GM12878 (cell line): Measurements from ENCODE around the gene YPEL3.
A peak's percentile ranks its signal among the peaks of the same experiment; 100 is the strongest.

Source experiments
- CBX3 ChIP-seq: fragments of 200-600 bp; sonication (generic); IDR thresholded peaks from 2 replicates; pipeline ENCODE4 v1.6.1; 2016; ENCODE audit warnings: low read depth, borderline replicate concordance
- CBX5 ChIP-seq: sonication (generic); IDR thresholded peaks from 2 replicates; pipeline ENCODE4 v1.6.1; 2016; ENCODE audit warnings: low read depth, moderate library complexity, mild to moderate bottlenecking, inconsistent platforms
- EP300 ChIP-seq, 2 experiments: fragments of 150-350 bp in 1 of 2; IDR thresholded peaks; 2 replicates each; pipeline ENCODE4 v1.6.1; 2011 to 2012; ENCODE audit warnings: low read depth in 2 of 2, low read length in 2 of 2, borderline replicate concordance in 1 of 2, improper control_type of control experiment in 1 of 2, inconsistent platforms in 1 of 2; ENCODE audit not compliant: control insufficient read depth in 1 of 2
- FOS ChIP-seq: IDR thresholded peaks from 3 replicates; pipeline ENCODE4 v1.6.1; 2011; ENCODE audit warnings: borderline replicate concordance; ENCODE audit not compliant: insufficient read length; ENCODE audit errors: extremely low read depth
- JUND ChIP-seq: IDR thresholded peaks from 2 replicates; pipeline ENCODE4 v1.6.1; 2012; ENCODE audit warnings: low read depth, mild to moderate bottlenecking, low read length, improper control_type of control experiment, moderate library complexity
- KDM1A ChIP-seq: fragments of 200-600 bp; sonication (generic); IDR thresholded peaks from 2 replicates; pipeline ENCODE4 v1.6.1; 2016; ENCODE audit warnings: borderline replicate concordance
- PAX8 ChIP-seq: fragments of 450-650 bp; IDR thresholded peaks from 2 replicates; pipeline ENCODE4 v1.6.1; 2017; ENCODE audit warnings: mild to moderate bottlenecking, moderate library complexity
- PKNOX1 ChIP-seq: fragments of 450-650 bp; IDR thresholded peaks from 2 replicates; pipeline ENCODE4 v1.6.1; 2016; ENCODE audit warnings: mild to moderate bottlenecking
- POLR2AphosphoS5 ChIP-seq: IDR thresholded peaks from 2 replicates; pipeline ENCODE4 v1.6.1; 2011; ENCODE audit warnings: mild to moderate bottlenecking, low read length, inconsistent platforms
- TCF12 ChIP-seq: IDR thresholded peaks from 2 replicates; pipeline ENCODE4 v1.6.1; 2011; ENCODE audit warnings: low read depth, mild to moderate bottlenecking, low read length
- TF ChIP-seq, protein P1 (sequence below), 3 experiments: IDR thresholded peaks in 2 of 3; conservative IDR thresholded peaks in 1 of 3; 2 replicates each; pipeline ENCODE4 v1.5.1; 2011; ENCODE audit warnings: low read depth in 3 of 3, low read length in 3 of 3, mild to moderate bottlenecking in 3 of 3, control low read depth in 2 of 3, moderate library complexity in 2 of 3, inconsistent platforms in 1 of 3, mixed read lengths in 1 of 3; ENCODE audit not compliant: control insufficient read depth in 2 of 3, insufficient read depth in 1 of 3; ENCODE audit errors: extremely low read depth in 1 of 3
- TF ChIP-seq, protein P2 (sequence below): IDR thresholded peaks from 2 replicates; pipeline ENCODE4 v1.6.1; 2011; ENCODE audit warnings: borderline replicate concordance, low read depth, mild to moderate bottlenecking, moderate library complexity, low read length; ENCODE audit not compliant: insufficient read depth, poor library complexity, severe bottlenecking
- TF ChIP-seq, protein P3 (sequence below): fragments of 450-650 bp; formaldehyde crosslinking; IDR thresholded peaks from 2 replicates; pipeline ENCODE4 v1.5.0; 2022; ENCODE audit warnings: mild to moderate bottlenecking, missing genetic modification characterization
- TF ChIP-seq, protein P4 (sequence below): IDR thresholded peaks from 2 replicates; pipeline ENCODE4 v1.6.1; 2012; ENCODE audit warnings: low read depth, low read length, improper control_type of control experiment

DNA sequence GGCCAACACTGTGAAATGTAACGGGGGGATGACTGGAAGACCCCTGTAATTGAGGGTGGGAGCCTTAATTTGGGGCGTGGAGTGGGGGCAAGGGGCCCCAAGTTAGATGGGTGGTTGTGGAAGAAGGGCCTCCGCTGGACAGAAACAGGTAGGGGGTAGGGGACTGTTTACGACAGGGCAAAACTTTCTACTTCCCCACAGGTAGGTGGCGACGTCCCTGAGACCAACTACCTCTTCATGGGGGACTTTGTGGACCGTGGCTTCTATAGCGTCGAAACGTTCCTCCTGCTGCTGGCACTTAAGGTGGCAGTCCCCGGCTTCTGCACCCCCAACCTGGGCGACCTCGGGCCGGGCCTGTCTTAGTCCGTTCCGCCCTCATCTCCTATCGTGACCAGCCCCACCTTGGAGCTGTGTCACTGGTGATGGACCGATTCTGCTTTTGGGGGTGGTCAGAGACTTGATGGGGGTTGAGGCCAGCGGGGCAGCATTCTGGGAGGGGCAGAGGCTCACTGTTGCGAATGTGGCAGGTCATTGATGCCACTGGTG, 13.4 kb downstream of the YPEL3 start:
- TF ChIP-seq POLR2AphosphoS5 = no peak
- TF ChIP-seq, protein P1, sequence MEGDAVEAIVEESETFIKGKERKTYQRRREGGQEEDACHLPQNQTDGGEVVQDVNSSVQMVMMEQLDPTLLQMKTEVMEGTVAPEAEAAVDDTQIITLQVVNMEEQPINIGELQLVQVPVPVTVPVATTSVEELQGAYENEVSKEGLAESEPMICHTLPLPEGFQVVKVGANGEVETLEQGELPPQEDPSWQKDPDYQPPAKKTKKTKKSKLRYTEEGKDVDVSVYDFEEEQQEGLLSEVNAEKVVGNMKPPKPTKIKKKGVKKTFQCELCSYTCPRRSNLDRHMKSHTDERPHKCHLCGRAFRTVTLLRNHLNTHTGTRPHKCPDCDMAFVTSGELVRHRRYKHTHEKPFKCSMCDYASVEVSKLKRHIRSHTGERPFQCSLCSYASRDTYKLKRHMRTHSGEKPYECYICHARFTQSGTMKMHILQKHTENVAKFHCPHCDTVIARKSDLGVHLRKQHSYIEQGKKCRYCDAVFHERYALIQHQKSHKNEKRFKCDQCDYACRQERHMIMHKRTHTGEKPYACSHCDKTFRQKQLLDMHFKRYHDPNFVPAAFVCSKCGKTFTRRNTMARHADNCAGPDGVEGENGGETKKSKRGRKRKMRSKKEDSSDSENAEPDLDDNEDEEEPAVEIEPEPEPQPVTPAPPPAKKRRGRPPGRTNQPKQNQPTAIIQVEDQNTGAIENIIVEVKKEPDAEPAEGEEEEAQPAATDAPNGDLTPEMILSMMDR (IDR thresholded peaks at IDR 0.05 in 2 of 3, conservative IDR thresholded peaks at IDR 0.05 in 1 of 3; ENCODE audit: control insufficient read depth in 2 of 3, extremely low read depth in 1 of 3, insufficient read depth in 1 of 3, low read depth in 3 of 3, low read length in 3 of 3) = 0 out of 6 replicates have a peak, but pooled peaks of 1 of the 3 experiments have one; percentile 17
- TF ChIP-seq CBX3 = no peak
- TF ChIP-seq, protein P2, sequence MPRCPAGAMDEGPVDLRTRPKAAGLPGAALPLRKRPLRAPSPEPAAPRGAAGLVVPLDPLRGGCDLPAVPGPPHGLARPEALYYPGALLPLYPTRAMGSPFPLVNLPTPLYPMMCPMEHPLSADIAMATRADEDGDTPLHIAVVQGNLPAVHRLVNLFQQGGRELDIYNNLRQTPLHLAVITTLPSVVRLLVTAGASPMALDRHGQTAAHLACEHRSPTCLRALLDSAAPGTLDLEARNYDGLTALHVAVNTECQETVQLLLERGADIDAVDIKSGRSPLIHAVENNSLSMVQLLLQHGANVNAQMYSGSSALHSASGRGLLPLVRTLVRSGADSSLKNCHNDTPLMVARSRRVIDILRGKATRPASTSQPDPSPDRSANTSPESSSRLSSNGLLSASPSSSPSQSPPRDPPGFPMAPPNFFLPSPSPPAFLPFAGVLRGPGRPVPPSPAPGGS = no peak
- no peak for TF ChIP-seq CBX5
- TF ChIP-seq TCF12 = no peak
- no peak for TF ChIP-seq PKNOX1
- TF ChIP-seq FOS = no peak
- no peak for TF ChIP-seq JUND
- TF ChIP-seq, protein P3, sequence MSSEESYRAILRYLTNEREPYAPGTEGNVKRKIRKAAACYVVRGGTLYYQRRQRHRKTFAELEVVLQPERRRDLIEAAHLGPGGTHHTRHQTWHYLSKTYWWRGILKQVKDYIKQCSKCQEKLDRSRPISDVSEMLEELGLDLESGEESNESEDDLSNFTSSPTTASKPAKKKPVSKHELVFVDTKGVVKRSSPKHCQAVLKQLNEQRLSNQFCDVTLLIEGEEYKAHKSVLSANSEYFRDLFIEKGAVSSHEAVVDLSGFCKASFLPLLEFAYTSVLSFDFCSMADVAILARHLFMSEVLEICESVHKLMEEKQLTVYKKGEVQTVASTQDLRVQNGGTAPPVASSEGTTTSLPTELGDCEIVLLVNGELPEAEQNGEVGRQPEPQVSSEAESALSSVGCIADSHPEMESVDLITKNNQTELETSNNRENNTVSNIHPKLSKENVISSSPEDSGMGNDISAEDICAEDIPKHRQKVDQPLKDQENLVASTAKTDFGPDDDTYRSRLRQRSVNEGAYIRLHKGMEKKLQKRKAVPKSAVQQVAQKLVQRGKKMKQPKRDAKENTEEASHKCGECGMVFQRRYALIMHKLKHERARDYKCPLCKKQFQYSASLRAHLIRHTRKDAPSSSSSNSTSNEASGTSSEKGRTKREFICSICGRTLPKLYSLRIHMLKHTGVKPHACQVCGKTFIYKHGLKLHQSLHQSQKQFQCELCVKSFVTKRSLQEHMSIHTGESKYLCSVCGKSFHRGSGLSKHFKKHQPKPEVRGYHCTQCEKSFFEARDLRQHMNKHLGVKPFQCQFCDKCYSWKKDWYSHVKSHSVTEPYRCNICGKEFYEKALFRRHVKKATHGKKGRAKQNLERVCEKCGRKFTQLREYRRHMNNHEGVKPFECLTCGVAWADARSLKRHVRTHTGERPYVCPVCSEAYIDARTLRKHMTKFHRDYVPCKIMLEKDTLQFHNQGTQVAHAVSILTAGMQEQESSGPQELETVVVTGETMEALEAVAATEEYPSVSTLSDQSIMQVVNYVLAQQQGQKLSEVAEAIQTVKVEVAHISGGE (CRISPR knock-in tag) = no peak
- no peak for TF ChIP-seq KDM1A
- no peak for TF ChIP-seq PAX8
- TF ChIP-seq EP300 (IDR thresholded peaks at IDR 0.05; ENCODE audit: borderline replicate concordance in 1 of 2, control insufficient read depth in 1 of 2, low read depth in 2 of 2, low read length in 2 of 2) = no peak
- TF ChIP-seq, protein P4, sequence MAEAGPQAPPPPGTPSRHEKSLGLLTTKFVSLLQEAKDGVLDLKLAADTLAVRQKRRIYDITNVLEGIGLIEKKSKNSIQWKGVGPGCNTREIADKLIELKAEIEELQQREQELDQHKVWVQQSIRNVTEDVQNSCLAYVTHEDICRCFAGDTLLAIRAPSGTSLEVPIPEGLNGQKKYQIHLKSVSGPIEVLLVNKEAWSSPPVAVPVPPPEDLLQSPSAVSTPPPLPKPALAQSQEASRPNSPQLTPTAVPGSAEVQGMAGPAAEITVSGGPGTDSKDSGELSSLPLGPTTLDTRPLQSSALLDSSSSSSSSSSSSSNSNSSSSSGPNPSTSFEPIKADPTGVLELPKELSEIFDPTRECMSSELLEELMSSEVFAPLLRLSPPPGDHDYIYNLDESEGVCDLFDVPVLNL = no peak
